Measurements from ENCODE around the gene MMP24OS. TPM values are rescaled to one million over a fixed set of nuclear protein-coding genes. Genes with fewer than 3 reads are reported as not detected.
A peak's percentile ranks its signal among the peaks of the same experiment; 100 is the strongest.

MMP24OS gene
- total RNA-seq, 3 donors from 2014 or later = 22.4 to 23.1 (median 22.9) TPM

DNA sequence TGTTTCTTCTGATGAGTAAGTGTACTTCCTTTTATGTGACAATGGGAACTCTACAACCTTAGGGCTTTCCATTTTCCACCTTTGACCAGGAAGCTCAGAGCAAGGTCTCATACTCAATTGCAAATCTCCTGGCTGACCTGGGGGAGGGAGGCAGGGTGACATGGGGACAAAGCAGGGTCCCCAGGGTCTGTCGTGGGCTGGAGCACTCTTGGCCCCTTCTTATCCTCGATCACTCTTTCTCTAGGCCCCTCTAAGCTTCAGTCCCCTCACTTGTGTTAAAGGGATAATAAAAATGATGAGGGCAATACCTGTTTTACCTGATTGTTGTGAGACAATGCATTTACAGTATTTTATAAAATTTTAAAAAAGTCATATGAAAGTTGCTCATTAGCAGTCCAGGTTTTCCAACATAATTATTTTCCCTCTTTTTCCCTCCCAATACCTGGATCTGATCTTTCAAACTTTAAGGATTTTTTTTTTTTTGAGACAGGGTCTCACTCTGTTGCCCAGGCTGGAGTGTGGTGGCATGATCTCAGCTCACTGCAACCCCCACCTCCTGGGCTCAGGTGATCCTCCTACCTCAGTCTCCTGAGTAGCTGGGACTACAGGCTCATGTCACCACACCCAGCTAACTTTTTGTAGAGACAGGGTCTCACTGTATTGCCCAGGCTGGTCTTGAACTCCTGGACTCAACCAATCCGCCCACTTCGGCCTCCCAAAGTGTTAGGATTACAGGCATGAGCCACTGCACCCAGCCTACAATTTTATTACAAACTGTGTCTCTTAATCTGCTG, 22.7 kb upstream of the MMP24OS start:
- no peak for DNase-seq
- H3K4me1 Mint-ChIP-seq (ENCODE audit: low read depth) = peaks cover 22% of the 10 kb centered on the region
- no peak overlapping the region for H3K4me3 Mint-ChIP-seq
- ATAC-seq = no peak
- H3K9me3 Mint-ChIP-seq = no peaks in the 10 kb centered on the region
- H3K36me3 Mint-ChIP-seq (ENCODE audit: insufficient read depth) = no peaks in the 10 kb centered on the region
- H3K27me3 Mint-ChIP-seq (ENCODE audit: low read depth) = no peaks in the 10 kb centered on the region

DNA sequence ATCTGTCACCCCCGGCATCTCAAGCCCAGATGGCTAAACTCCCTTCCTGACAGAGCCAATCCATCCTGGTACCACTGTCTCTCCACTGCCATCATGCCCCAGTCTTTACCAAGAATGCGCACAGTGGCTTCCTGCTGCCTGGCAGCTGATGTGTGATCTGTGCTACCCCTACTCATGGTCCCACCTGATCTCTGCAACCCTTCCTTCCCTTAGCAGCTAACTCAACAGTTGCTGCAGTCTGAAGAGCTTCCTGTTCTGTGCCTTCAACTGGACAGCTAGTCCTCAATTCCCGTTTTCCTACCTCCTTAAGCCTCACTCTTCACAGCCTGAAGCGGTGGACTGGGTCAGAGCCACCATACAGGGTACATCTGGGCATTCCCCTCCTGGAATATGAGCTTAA, 21.9 kb upstream of the MMP24OS start:
- no peak for ATAC-seq
- Mint-ChIP-seq H3K4me1 (ENCODE audit: low read depth) (peaks cover 15% of the 10 kb centered on the region), H3K36me3 (ENCODE audit: insufficient read depth) (no peaks in the 10 kb centered on the region), H3K4me3 (no peak overlapping the region), H3K27me3 (ENCODE audit: low read depth) (no peaks in the 10 kb centered on the region), H3K9me3 (no peaks in the 10 kb centered on the region)
- DNase-seq = no peak

- Mint-ChIP-seq H3K27me3 (ENCODE audit: low read depth) (no peaks in the 10 kb centered on the region), H3K9me3 (no peaks in the 10 kb centered on the region), H3K4me1 (ENCODE audit: low read depth) (peaks cover 4% of the 10 kb centered on the region), H3K36me3 (ENCODE audit: insufficient read depth) (no peaks in the 10 kb centered on the region), H3K4me3 (no peak overlapping the region)
- DNase-seq = no peak
- ATAC-seq = no peak
Observed at GRCh38 chr20:35298264-35298663, 20.3 kb upstream of the MMP24OS start.

- Mint-ChIP-seq H3K4me1 (ENCODE audit: low read depth) (peaks cover 3% of the 10 kb centered on the region), H3K27me3 (ENCODE audit: low read depth) (no peaks in the 10 kb centered on the region), H3K9me3 (no peaks in the 10 kb centered on the region), H3K4me3 (no peak overlapping the region), H3K36me3 (ENCODE audit: insufficient read depth) (no peaks in the 10 kb centered on the region)
- ATAC-seq (no peak), DNase-seq (no peak)
Observed at GRCh38 chr20:35297740-35298139, 19.8 kb upstream of the MMP24OS start.

- H3K36me3 Mint-ChIP-seq (ENCODE audit: insufficient read depth) = no peaks in the 10 kb centered on the region
- no peak for DNase-seq
- H3K4me3 Mint-ChIP-seq = no peak overlapping the region
- no peaks in the 10 kb centered on the region for H3K4me1 Mint-ChIP-seq (ENCODE audit: low read depth)
- H3K27me3 Mint-ChIP-seq (ENCODE audit: low read depth) = no peaks in the 10 kb centered on the region
- no peak for ATAC-seq
- no peaks in the 10 kb centered on the region for H3K9me3 Mint-ChIP-seq
Observed at GRCh38 chr20:35297155-35297554, 19.2 kb upstream of the MMP24OS start.

GRCh38 chr20:35296101-35296554, 18.2 kb upstream of the MMP24OS start:
- H3K4me3 Mint-ChIP-seq = no peak overlapping the region
- no peaks in the 10 kb centered on the region for H3K27me3 Mint-ChIP-seq (ENCODE audit: low read depth)

DNA sequence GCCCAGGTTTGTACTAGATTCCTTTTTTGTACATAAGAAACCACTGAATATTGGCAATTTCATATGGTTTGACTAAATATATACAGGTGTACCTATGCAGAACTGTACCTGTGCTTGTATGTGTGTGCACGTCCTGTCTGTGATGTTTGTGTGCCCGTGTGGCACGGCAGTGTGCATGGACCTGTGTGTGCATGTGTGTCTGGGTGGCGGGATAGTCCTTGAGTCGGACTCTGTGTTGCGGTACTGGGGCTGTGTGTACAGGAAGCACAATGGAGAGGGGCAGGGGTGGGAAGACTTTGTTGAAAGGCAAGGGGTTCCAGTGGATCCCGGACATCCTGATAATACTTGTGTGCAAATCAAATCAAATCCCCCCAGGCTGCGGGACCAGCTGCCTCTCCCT, 17.8 kb upstream of the MMP24OS start:
- ATAC-seq = no peak
- Mint-ChIP-seq H3K27me3 (ENCODE audit: low read depth) (no peaks in the 10 kb centered on the region), H3K4me3 (no peak overlapping the region), H3K36me3 (ENCODE audit: insufficient read depth) (no peaks in the 10 kb centered on the region), H3K4me1 (ENCODE audit: low read depth) (no peaks in the 10 kb centered on the region), H3K9me3 (no peaks in the 10 kb centered on the region)
- no peak for DNase-seq

More at GRCh38 chr20:35296101-35296554, 18.2 kb upstream of the MMP24OS start:
- no peaks in the 10 kb centered on the region for H3K36me3 Mint-ChIP-seq (ENCODE audit: insufficient read depth)
- H3K9me3 Mint-ChIP-seq = no peaks in the 10 kb centered on the region
- ATAC-seq (no peak), DNase-seq (no peak)
- H3K4me1 Mint-ChIP-seq (ENCODE audit: low read depth) = no peaks in the 10 kb centered on the region

- ATAC-seq (no peak), DNase-seq (no peak)
- Mint-ChIP-seq H3K4me1 (ENCODE audit: low read depth) (no peaks in the 10 kb centered on the region), H3K9me3 (no peaks in the 10 kb centered on the region), H3K36me3 (ENCODE audit: insufficient read depth) (no peaks in the 10 kb centered on the region), H3K4me3 (no peak overlapping the region), H3K27me3 (ENCODE audit: low read depth) (no peaks in the 10 kb centered on the region)
Observed at GRCh38 chr20:35295058-35295457, 17.1 kb upstream of the MMP24OS start.

DNA sequence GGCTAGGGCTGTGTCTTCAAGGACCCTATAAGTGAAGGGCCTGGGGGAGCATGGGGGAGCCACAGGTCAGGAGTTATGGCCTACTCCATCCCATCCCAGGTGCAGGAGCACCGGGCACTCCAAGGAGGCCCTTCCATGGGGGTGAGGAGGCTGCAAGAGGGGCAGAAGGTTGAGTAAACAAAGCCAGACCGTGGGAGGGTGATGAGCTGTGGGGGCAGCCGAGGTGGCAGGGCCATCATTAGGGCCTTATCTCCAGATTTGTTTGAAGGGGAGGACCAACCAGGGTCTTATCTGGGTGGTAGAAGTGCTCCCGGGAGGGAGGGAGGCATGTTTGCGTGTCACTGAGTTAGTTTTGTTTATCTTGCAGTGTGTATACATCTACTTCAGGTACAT, 16.4 kb upstream of the MMP24OS start:
- H3K9me3 Mint-ChIP-seq = no peaks in the 10 kb centered on the region
- H3K27me3 Mint-ChIP-seq (ENCODE audit: low read depth) = no peaks in the 10 kb centered on the region
- H3K36me3 Mint-ChIP-seq (ENCODE audit: insufficient read depth) = no peaks in the 10 kb centered on the region
- no peak overlapping the region for H3K4me3 Mint-ChIP-seq
- ATAC-seq (no peak), DNase-seq (no peak)
- no peaks in the 10 kb centered on the region for H3K4me1 Mint-ChIP-seq (ENCODE audit: low read depth)

GRCh38 chr20:35293303-35294292, 15.7 kb upstream of the MMP24OS start:
- no peak for ATAC-seq
- no peaks in the 10 kb centered on the region for H3K9me3 Mint-ChIP-seq

DNA sequence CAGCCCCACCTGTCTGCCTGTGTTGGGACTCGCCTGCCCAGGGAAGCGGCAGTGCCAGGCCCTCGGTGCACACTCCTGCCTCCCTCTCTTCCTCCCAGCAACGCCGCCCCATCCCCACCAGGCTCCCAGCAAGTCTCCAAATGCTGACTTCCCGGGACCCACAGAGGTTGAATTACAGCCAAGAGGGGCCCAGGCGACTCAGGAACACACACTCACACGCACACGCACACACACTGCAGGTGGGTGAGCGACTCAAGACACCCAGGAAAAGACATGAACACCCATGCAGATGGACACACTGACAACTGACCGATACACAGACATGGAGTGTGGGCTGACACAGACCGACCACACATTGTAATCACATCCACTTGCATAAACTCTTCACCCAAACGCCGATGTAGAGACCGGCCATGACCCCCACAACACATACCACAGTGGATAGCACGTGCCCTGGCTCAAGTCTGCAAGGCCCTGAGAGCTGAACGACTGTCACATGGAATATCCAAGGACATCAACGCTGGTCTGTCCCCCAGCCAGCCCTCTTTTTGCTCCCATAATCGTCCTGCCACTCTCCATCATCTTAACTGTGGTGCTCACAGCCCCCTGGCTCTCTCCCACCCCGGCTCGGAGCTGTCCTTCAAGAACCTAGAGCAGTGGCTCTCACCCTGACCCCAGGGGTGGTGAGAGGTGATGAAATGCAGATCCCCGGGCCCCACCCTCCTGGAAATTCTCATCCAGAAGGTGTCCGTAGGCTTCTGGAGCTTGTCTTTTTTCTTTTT, 14.8 kb upstream of the MMP24OS start:
- no peak overlapping the region for H3K4me3 Mint-ChIP-seq

More at GRCh38 chr20:35293303-35294292, 15.7 kb upstream of the MMP24OS start:
- Mint-ChIP-seq H3K36me3 (ENCODE audit: insufficient read depth) (no peaks in the 10 kb centered on the region), H3K27me3 (ENCODE audit: low read depth) (no peaks in the 10 kb centered on the region), H3K4me1 (ENCODE audit: low read depth) (no peaks in the 10 kb centered on the region), H3K4me3 (no peak overlapping the region)
- no peak for DNase-seq

DNA sequence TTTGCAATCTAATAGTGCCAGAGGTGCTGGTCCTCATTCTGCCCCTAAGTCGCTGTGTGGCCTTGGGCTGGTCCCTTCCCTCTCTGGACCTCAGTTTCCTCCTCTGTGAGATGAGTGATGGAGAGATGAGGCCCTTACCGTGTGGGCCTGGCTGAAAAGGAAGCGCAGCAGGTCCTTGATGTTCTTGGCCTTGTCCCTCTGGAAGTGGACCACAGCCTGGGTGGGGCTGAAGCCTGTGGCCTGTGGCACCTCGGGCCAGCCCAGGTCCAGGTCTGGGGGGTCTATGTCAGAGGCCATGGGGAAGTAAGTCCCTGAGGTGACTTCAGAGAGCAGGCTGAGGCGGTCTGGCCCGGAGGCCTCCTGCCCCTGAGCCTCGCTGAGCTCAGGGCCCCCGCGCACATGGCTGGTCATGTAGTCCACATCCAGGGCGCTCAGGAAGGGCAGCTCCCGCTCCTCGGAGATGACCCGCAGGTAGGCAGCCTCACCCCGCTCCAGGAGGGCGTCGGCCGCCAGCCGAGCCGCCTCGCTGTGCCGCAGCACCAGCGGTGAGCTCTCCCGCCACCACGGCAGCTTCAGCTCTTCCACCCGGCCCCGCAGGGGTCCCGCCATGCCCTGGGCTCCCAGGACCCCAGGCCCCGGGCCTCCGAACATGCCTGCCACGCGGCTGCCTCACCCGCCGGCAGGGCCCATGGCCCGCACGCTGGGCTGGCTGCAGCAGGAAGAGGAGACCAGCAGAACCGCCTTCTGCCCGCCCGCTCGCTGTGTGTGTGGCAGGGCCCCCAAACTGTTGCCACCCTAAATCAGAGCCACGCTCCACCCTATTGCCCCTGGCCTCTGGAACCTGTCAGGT, 14.0 kb upstream of the MMP24OS start, which contains the start of gene FAM83C:
FAM83C (minus strand) TSS at position 772 of the 850 bp plus-strand sequence; CDS start at position 651, 121 bp downstream.
- no peaks in the 10 kb centered on the region for H3K27me3 Mint-ChIP-seq (ENCODE audit: low read depth)
- no peaks in the 10 kb centered on the region for H3K9me3 Mint-ChIP-seq
- no peaks in the 10 kb centered on the region for H3K4me1 Mint-ChIP-seq (ENCODE audit: low read depth)
- H3K36me3 Mint-ChIP-seq (ENCODE audit: insufficient read depth) = no peaks in the 10 kb centered on the region
- H3K4me3 Mint-ChIP-seq = no peak within 1 kb of the TSS
- DNase-seq (no peak), ATAC-seq (no peak)

More for the DNA sequence above, 14.8 kb upstream of the MMP24OS start:
- no peak for DNase-seq
- Mint-ChIP-seq H3K4me1 (ENCODE audit: low read depth) (no peaks in the 10 kb centered on the region), H3K9me3 (no peaks in the 10 kb centered on the region), H3K27me3 (ENCODE audit: low read depth) (no peaks in the 10 kb centered on the region), H3K36me3 (ENCODE audit: insufficient read depth) (no peaks in the 10 kb centered on the region)
- ATAC-seq = no peak

- H3K9me3 Mint-ChIP-seq = no peaks in the 10 kb centered on the region
Observed at GRCh38 chr20:35290887-35291417, 13.0 kb upstream of the MMP24OS start.

More at GRCh38 chr20:35290887-35291417, 13.0 kb upstream of the MMP24OS start:
- no peaks in the 10 kb centered on the region for H3K36me3 Mint-ChIP-seq (ENCODE audit: insufficient read depth)
- H3K4me3 Mint-ChIP-seq = no peak overlapping the region
- H3K4me1 Mint-ChIP-seq (ENCODE audit: low read depth) = peaks cover 2% of the 10 kb centered on the region
- no peak for DNase-seq
- no peaks in the 10 kb centered on the region for H3K27me3 Mint-ChIP-seq (ENCODE audit: low read depth)
- ATAC-seq = peak in 1 of 2 donors; percentile 29
